ENCODE data around the gene EMX1. TPM values are rescaled to one million over a fixed set of nuclear protein-coding genes. Genes with fewer than 3 reads are reported as not detected.

EMX1 gene
- total RNA-seq, 2 experiments from 2014 or later, result not detected

DNA sequence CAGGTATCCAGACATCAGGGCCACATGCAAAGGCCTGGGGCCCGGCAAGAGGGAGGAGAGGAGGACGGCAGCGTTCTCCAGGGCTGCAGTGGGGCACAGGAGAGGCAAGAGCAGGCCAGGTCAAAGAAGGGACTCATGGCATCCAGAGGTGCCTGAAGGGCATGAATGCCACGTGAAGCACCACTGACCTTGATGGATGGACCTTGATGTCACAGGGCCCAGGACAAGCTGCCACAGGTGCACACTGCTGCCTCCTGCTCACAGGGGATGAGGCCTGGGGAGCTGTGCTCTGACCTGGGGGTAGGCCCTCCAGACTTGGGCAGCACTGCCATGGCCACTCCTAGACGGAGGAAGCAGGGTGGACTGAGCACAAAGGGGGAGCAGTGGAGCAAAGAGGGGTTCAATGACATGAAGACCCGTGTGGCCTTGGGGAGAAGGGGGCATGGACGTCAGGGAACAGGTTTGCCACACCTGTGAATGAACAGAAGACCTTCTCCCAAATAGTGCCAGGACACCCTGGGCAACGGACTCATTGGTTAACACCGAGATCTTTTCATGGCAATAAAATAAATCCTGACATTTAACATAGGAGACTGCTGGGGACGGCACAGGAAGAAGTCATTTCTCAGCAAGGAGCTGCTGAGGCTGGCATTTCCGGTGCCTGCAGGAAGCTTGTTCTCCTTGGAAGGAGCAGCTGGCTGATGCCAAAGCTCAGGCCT lies 65.6 kb downstream of the EMX1 start:
- no peaks in the 10 kb centered on the region for H3K27me3 Mint-ChIP-seq
- H3K36me3 Mint-ChIP-seq, result no peaks in the 10 kb centered on the region
- no peak overlapping the region for H3K27ac Mint-ChIP-seq
- DNase-seq, result no peak
- H3K4me3 Mint-ChIP-seq, result no peak overlapping the region
- no peaks in the 10 kb centered on the region for H3K9me3 Mint-ChIP-seq
- H3K4me1 Mint-ChIP-seq, result no peaks in the 10 kb centered on the region

DNA sequence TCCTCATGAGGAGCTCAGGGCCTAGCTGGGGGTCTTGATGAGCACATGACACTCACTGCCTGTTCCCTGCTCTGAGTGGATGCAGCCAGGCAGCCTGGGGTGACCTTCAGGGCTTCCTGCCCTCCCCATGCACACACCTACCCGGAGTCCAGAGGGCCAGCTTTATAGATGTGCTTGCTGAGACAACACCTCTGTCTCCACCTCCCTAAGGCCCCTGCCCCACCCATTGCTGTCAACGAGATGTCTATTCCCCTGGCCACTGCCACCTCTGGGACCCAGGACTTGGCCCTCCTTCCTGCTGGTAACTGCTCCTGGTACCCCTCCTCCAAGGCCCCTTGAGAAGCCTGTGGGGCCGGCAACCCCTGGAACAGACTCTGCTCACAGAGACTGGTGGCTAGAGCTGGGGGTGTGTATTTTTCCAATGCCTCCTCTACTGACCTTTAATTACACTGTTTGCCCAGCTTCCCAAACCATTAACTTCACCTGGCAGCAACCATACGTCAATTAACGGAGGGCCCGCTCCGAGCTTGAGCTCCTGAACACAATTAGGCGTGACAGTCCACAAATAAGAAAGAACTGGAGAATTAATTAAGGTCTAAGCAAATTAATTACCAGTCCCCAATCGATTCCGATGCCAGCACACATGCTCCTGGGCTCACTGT lies 66.3 kb downstream of the EMX1 start:
- Mint-ChIP-seq H3K9me3 (no peaks in the 10 kb centered on the region), H3K4me1 (no peaks in the 10 kb centered on the region)

GRCh38 chr2:72984172-72984671 lies 66.9 kb downstream of the EMX1 start:
- Mint-ChIP-seq H3K27ac (no peak overlapping the region), H3K9me3 (no peaks in the 10 kb centered on the region)

More for the DNA sequence above, 66.3 kb downstream of the EMX1 start:
- Mint-ChIP-seq H3K4me3 (no peak overlapping the region), H3K27ac (no peak overlapping the region), H3K36me3 (no peaks in the 10 kb centered on the region), H3K27me3 (no peaks in the 10 kb centered on the region)
- no peak for DNase-seq

More at GRCh38 chr2:72984172-72984671, 66.9 kb downstream of the EMX1 start:
- no peaks in the 10 kb centered on the region for H3K4me1 Mint-ChIP-seq
- no peaks in the 10 kb centered on the region for H3K36me3 Mint-ChIP-seq
- H3K4me3 Mint-ChIP-seq, result no peak overlapping the region
- H3K27me3 Mint-ChIP-seq, result no peaks in the 10 kb centered on the region
- DNase-seq, result no peak

Other genes with a start within 250 kb of the EMX1 start
- gene EXOC6B, start 91.5 kb upstream of the EMX1 start, total RNA-seq, result 1 to 10 TPM; 6.8 to 7.6 TPM
- 10 to 100 TPM; 13.9 TPM for gene SPR, start 30.1 kb upstream of the EMX1 start, total RNA-seq
- gene SFXN5, start 154.2 kb downstream of the EMX1 start, total RNA-seq, result 10 to 100 TPM in 1 of 2 experiments, 1 to 10 TPM in 1; 8.3 to 10.8 TPM
- 1 to 10 TPM; 4.0 to 4.3 TPM for gene RAB11FIP5, start 195.4 kb downstream of the EMX1 start, total RNA-seq